ENCODE measurements around the gene TSPAN1.

TSPAN1 gene

GRCh38 chr1:46192171-46192570, 17.3 kb downstream of the TSPAN1 start:
- Mint-ChIP-seq H3K27ac (no peak overlapping the region), H3K27me3 (no peaks in the 10 kb centered on the region), H3K9me3 (no peaks in the 10 kb centered on the region), H3K4me3 (no peak overlapping the region), H3K4me1 (peaks cover 13% of the 10 kb centered on the region), H3K36me3 (peaks cover 2% of the 10 kb centered on the region)

GRCh38 chr1:46193285-46193684, 18.4 kb downstream of the TSPAN1 start:
- Mint-ChIP-seq H3K27ac (no peak overlapping the region), H3K36me3 (peaks cover 2% of the 10 kb centered on the region), H3K9me3 (no peaks in the 10 kb centered on the region), H3K4me3 (no peak overlapping the region), H3K27me3 (no peaks in the 10 kb centered on the region), H3K4me1 (peaks cover 17% of the 10 kb centered on the region)

GRCh38 chr1:46193984-46194570, 19.2 kb downstream of the TSPAN1 start:
- H3K4me3 Mint-ChIP-seq, result no peak overlapping the region

GRCh38 chr1:46194641-46195193, 19.8 kb downstream of the TSPAN1 start:
- Mint-ChIP-seq H3K36me3 (no peaks in the 10 kb centered on the region), H3K4me3 (no peak overlapping the region), H3K4me1 (peaks cover 21% of the 10 kb centered on the region), H3K27ac (no peak overlapping the region), H3K9me3 (no peaks in the 10 kb centered on the region), H3K27me3 (no peaks in the 10 kb centered on the region)

More at GRCh38 chr1:46193984-46194570, 19.2 kb downstream of the TSPAN1 start:
- Mint-ChIP-seq H3K9me3 (no peaks in the 10 kb centered on the region), H3K27ac (no peak overlapping the region), H3K27me3 (no peaks in the 10 kb centered on the region), H3K36me3 (peaks cover 2% of the 10 kb centered on the region), H3K4me1 (peaks cover 17% of the 10 kb centered on the region)

- no peaks in the 10 kb centered on the region for H3K27me3 Mint-ChIP-seq
- H3K27ac Mint-ChIP-seq, result no peak overlapping the region
- H3K36me3 Mint-ChIP-seq, result no peaks in the 10 kb centered on the region
- H3K4me1 Mint-ChIP-seq, result peaks cover 21% of the 10 kb centered on the region
- no peaks in the 10 kb centered on the region for H3K9me3 Mint-ChIP-seq
- peak overlapping the region; percentile 36 for H3K4me3 Mint-ChIP-seq
These were observed 21.7 kb downstream of the TSPAN1 start for GRCh38 chr1:46196609-46197008.

- peaks cover 23% of the 10 kb centered on the region for H3K4me1 Mint-ChIP-seq
- H3K36me3 Mint-ChIP-seq, result no peaks in the 10 kb centered on the region
- H3K9me3 Mint-ChIP-seq, result no peaks in the 10 kb centered on the region
- H3K27ac Mint-ChIP-seq, result peak overlapping the region; percentile 65
- no peaks in the 10 kb centered on the region for H3K27me3 Mint-ChIP-seq
- peak overlapping the region; percentile 87 for H3K4me3 Mint-ChIP-seq
These were observed 22.7 kb downstream of the TSPAN1 start for GRCh38 chr1:46197560-46197963.

- H3K27ac Mint-ChIP-seq, result peak within 1 kb of the TSS; percentile 65
- H3K4me3 Mint-ChIP-seq, result peak within 1 kb of the TSS; percentile 87
- no peaks in the 10 kb centered on the region for H3K36me3 Mint-ChIP-seq
- no peaks in the 10 kb centered on the region for H3K27me3 Mint-ChIP-seq
- H3K9me3 Mint-ChIP-seq, result no peaks in the 10 kb centered on the region
- H3K4me1 Mint-ChIP-seq, result peaks cover 28% of the 10 kb centered on the region
These were observed 23.3 kb downstream of the TSPAN1 start, which contains the start of gene POMGNT1 for GRCh38 chr1:46197964-46198811. TSS of gene POMGNT1 (minus strand) at chr1:46198434. CDS start at chr1:46197821, 613 bp downstream.

GRCh38 chr1:46199233-46199749, 24.4 kb downstream of the TSPAN1 start:
- Mint-ChIP-seq H3K27ac (no peak overlapping the region), H3K36me3 (no peaks in the 10 kb centered on the region), H3K4me3 (peak overlapping the region; percentile 86), H3K9me3 (no peaks in the 10 kb centered on the region), H3K4me1 (peaks cover 36% of the 10 kb centered on the region), H3K27me3 (no peaks in the 10 kb centered on the region)

GRCh38 chr1:46203738-46204405, 29.0 kb downstream of the TSPAN1 start:
- Mint-ChIP-seq H3K36me3 (no peaks in the 10 kb centered on the region), H3K27ac (no peak overlapping the region), H3K27me3 (no peaks in the 10 kb centered on the region), H3K9me3 (no peaks in the 10 kb centered on the region), H3K4me1 (peaks cover 20% of the 10 kb centered on the region), H3K4me3 (peak overlapping the region; percentile 47)

GRCh38 chr1:46204406-46204742, 29.5 kb downstream of the TSPAN1 start:
- H3K27ac Mint-ChIP-seq, result no peak overlapping the region
- H3K4me1 Mint-ChIP-seq, result peaks cover 16% of the 10 kb centered on the region
- H3K4me3 Mint-ChIP-seq, result no peak overlapping the region
- no peaks in the 10 kb centered on the region for H3K36me3 Mint-ChIP-seq
- H3K27me3 Mint-ChIP-seq, result no peaks in the 10 kb centered on the region
- no peaks in the 10 kb centered on the region for H3K9me3 Mint-ChIP-seq

GRCh38 chr1:46205141-46205540, 30.3 kb downstream of the TSPAN1 start:
- no peaks in the 10 kb centered on the region for H3K27me3 Mint-ChIP-seq
- H3K27ac Mint-ChIP-seq, result no peak overlapping the region
- H3K36me3 Mint-ChIP-seq, result no peaks in the 10 kb centered on the region
- no peak overlapping the region for H3K4me3 Mint-ChIP-seq
- H3K4me1 Mint-ChIP-seq, result peaks cover 16% of the 10 kb centered on the region
- no peaks in the 10 kb centered on the region for H3K9me3 Mint-ChIP-seq

GRCh38 chr1:46205791-46206190, 30.9 kb downstream of the TSPAN1 start:
- Mint-ChIP-seq H3K4me1 (peaks cover 16% of the 10 kb centered on the region), H3K36me3 (no peaks in the 10 kb centered on the region), H3K27ac (no peak overlapping the region), H3K27me3 (no peaks in the 10 kb centered on the region), H3K9me3 (no peaks in the 10 kb centered on the region), H3K4me3 (no peak overlapping the region)

- no peak overlapping the region for H3K4me3 Mint-ChIP-seq
- H3K9me3 Mint-ChIP-seq, result no peaks in the 10 kb centered on the region
- no peak overlapping the region for H3K27ac Mint-ChIP-seq
- H3K27me3 Mint-ChIP-seq, result no peaks in the 10 kb centered on the region
- peaks cover 16% of the 10 kb centered on the region for H3K4me1 Mint-ChIP-seq
- no peaks in the 10 kb centered on the region for H3K36me3 Mint-ChIP-seq
These were observed 31.5 kb downstream of the TSPAN1 start for GRCh38 chr1:46206399-46206798.

GRCh38 chr1:46210561-46210960, 35.7 kb downstream of the TSPAN1 start:
- H3K9me3 Mint-ChIP-seq, result no peaks in the 10 kb centered on the region
- no peak overlapping the region for H3K4me3 Mint-ChIP-seq
- H3K36me3 Mint-ChIP-seq, result no peaks in the 10 kb centered on the region

GRCh38 chr1:46211051-46211450, 36.2 kb downstream of the TSPAN1 start:
- Mint-ChIP-seq H3K27me3 (no peaks in the 10 kb centered on the region), H3K36me3 (no peaks in the 10 kb centered on the region), H3K9me3 (no peaks in the 10 kb centered on the region), H3K4me3 (no peak overlapping the region), H3K4me1 (no peaks in the 10 kb centered on the region), H3K27ac (no peak overlapping the region)

More at GRCh38 chr1:46210561-46210960, 35.7 kb downstream of the TSPAN1 start:
- no peaks in the 10 kb centered on the region for H3K4me1 Mint-ChIP-seq
- no peaks in the 10 kb centered on the region for H3K27me3 Mint-ChIP-seq
- no peak overlapping the region for H3K27ac Mint-ChIP-seq
